T-cell (primary cell): ENCODE measurements around the gene MYO15A. TPM values are rescaled to one million over a fixed set of nuclear protein-coding genes. Genes with fewer than 3 reads are reported as not detected.

ENCODE experiments used
- total RNA-seq, 35 experiments: library from RNA in 6 of 35; stranded (reverse) in 6 of 35; fragments of 120-200 nt in 1 of 35; gene quantifications; one replicate each; pipeline versions ENCODE4 v1.2.1 to v1.2.4 and lab custom pipeline; 2013 to 2026

Gene MYO15A
- total RNA-seq, 5 donors from 2014 or later (not counting 1 experiment from before 2014, with no cell fraction given) = 0.76 to 1.9 (median 1.3) TPM

Other genes with a start within 250 kb of the MYO15A start
- gene TOM1L2, start 136.4 kb upstream of the MYO15A start, total RNA-seq = 10 to 100 TPM; 57.5 to 71.5 (median 61.9) TPM
- under 1 TPM in 3 of 5 donors, not detected in 2; 0.32 to 0.58 (median 0.53) TPM for gene DRC3, start 135.9 kb upstream of the MYO15A start, total RNA-seq
- gene ATPAF2, start 69.6 kb upstream of the MYO15A start, total RNA-seq = 10 to 100 TPM; 23.6 to 32.9 (median 27.7) TPM
- gene GID4, start 69.3 kb upstream of the MYO15A start, total RNA-seq = 10 to 100 TPM in 2 of 5 donors, 1 to 10 TPM in 3; 7.9 to 12.3 (median 10.0) TPM
- 10 to 100 TPM; 48.1 to 65.7 (median 57.3) TPM for gene DRG2, start 20.8 kb upstream of the MYO15A start, total RNA-seq
- 100 to 1,000 TPM in 4 of 5 donors, 10 to 100 TPM in 1; 99.0 to 122 (median 103) TPM for gene ALKBH5, start 75.1 kb downstream of the MYO15A start, total RNA-seq
- 10 to 100 TPM; 13.1 to 24.3 (median 23.2) TPM for gene LLGL1, start 116.9 kb downstream of the MYO15A start, total RNA-seq
- 100 to 1,000 TPM; 257 to 389 (median 319) TPM for gene FLII, start 150.0 kb downstream of the MYO15A start, total RNA-seq
- 10 to 100 TPM in 4 of 5 donors, 1 to 10 TPM in 1; 10.0 to 19.7 (median 17.6) TPM for gene MIEF2, start 151.9 kb downstream of the MYO15A start, total RNA-seq
- gene TOP3A, start 206.2 kb downstream of the MYO15A start, total RNA-seq = 10 to 100 TPM; 34.0 to 60.4 (median 52.8) TPM
- gene SMCR8, start 206.5 kb downstream of the MYO15A start, total RNA-seq = 10 to 100 TPM; 38.7 to 46.4 (median 45.9) TPM